Lower leg skin (tissue), 3 donors: ENCODE data around the gene SLC9A2.

Source experiments
- POLR2A ChIP-seq, 2 donors: fragments of 450-650 bp; IDR thresholded peaks; one replicate each; pipeline ENCODE4 v1.6.1; 2016 to 2017; ENCODE audit warnings: antibody characterized with exemption in 2 of 2, mild to moderate bottlenecking in 1 of 2, moderate library complexity in 1 of 2
- TF ChIP-seq, protein P1 (sequence below), 3 donors: fragments of 450-650 bp; IDR thresholded peaks; one replicate each; pipeline ENCODE4 v1.5.1; 2016; ENCODE audit warnings: antibody characterized with exemption in 3 of 3, mild to moderate bottlenecking in 3 of 3, moderate library complexity in 2 of 3

DNA sequence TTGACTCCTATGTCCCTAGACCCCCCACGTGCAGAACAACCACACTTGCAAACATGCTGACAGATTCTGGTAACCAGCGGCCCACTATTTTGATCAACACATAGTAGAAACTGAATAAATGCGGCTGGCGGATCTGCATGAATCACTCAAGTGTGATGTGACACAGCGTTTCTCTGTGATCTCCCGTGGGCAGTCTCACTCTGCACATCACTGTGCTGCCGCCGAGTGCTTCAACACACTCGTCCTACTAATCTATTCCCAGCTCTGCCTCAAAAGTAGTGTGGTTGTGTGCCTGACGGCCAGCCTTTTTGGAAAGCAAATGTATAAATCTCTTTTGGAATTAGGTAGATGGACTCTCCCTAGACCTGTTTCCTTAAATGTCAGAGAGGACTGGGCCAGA, 105.2 kb downstream of the SLC9A2 start:
- no peak for TF ChIP-seq POLR2A (IDR thresholded peaks at IDR 0.05)
- TF ChIP-seq, protein P1, sequence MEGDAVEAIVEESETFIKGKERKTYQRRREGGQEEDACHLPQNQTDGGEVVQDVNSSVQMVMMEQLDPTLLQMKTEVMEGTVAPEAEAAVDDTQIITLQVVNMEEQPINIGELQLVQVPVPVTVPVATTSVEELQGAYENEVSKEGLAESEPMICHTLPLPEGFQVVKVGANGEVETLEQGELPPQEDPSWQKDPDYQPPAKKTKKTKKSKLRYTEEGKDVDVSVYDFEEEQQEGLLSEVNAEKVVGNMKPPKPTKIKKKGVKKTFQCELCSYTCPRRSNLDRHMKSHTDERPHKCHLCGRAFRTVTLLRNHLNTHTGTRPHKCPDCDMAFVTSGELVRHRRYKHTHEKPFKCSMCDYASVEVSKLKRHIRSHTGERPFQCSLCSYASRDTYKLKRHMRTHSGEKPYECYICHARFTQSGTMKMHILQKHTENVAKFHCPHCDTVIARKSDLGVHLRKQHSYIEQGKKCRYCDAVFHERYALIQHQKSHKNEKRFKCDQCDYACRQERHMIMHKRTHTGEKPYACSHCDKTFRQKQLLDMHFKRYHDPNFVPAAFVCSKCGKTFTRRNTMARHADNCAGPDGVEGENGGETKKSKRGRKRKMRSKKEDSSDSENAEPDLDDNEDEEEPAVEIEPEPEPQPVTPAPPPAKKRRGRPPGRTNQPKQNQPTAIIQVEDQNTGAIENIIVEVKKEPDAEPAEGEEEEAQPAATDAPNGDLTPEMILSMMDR (IDR thresholded peaks at IDR 0.05) = no peak
